ENCODE results near the gene MRPL34. TPM values are rescaled to one million over a fixed set of nuclear protein-coding genes. Genes with fewer than 3 reads are reported as not detected.
A peak's percentile ranks its signal among the peaks of the same experiment; 100 is the strongest.

MRPL34 gene
- total RNA-seq, 1 experiment from 2014 or later: 65.8 TPM

- Mint-ChIP-seq H3K36me3 (ENCODE audit: insufficient read depth, unreplicated experiment) (peaks cover 16% of the 10 kb centered on the region), H3K27ac (ENCODE audit: low read depth, unreplicated experiment) (peak overlapping the region; percentile 55), H3K4me3 (ENCODE audit: unreplicated experiment) (peak overlapping the region; percentile 78), H3K27me3 (ENCODE audit: insufficient read depth, unreplicated experiment) (no peaks in the 10 kb centered on the region), H3K4me1 (ENCODE audit: insufficient read depth, unreplicated experiment) (peaks cover 26% of the 10 kb centered on the region), H3K9me3 (ENCODE audit: unreplicated experiment) (no peaks in the 10 kb centered on the region)
- DNase-seq (ENCODE audit: unreplicated experiment): no peak
- CTCF ChIA-PET: interaction anchor here (0.6 to 2.0 kb wide), 10 partner anchors 8 to 966 kb away, joined by 3 to 13 read pairs (median 4); no protein-coding TSS in a partner anchor
- intact Hi-C loops (cut with micrococcal nuclease): loop anchor here (1.0 kb wide), 2 partner anchors 9 to 29 kb away; partner anchors contain the start of gene ANO8
- TF ChIP-seq CTCF (IDR thresholded peaks at IDR 0.05; ENCODE audit: unreplicated experiment): no peak
- POLR2A ChIA-PET: interaction anchor here (0.6 to 10.5 kb wide), 15 partner anchors 8 to 888 kb away, joined by 3 to 152 read pairs (median 4); partner anchors contain the start of genes ANO8, GTPBP3, MPV17L2 and MVB12A
- BruUV-seq (replicated peaks): no TSS peak
Observed at GRCh38 chr19:17305216-17305516, 506 bp upstream of the MRPL34 start.

- ChIA-PET POLR2A (interaction anchor here (0.6 to 10.5 kb wide), 16 partner anchors 9 to 995 kb away, joined by 3 to 152 read pairs (median 4); partner anchors contain the start of genes ANO8, GTPBP3, HAUS8 and MVB12A), CTCF (interaction anchor here (0.6 to 2.2 kb wide), 10 partner anchors 10 to 368 kb away, joined by 3 to 9 read pairs (median 4); no protein-coding TSS in a partner anchor)
- Mint-ChIP-seq H3K27me3 (ENCODE audit: insufficient read depth, unreplicated experiment) (no peaks in the 10 kb centered on the region), H3K4me1 (ENCODE audit: insufficient read depth, unreplicated experiment) (peaks cover 35% of the 10 kb centered on the region), H3K4me3 (ENCODE audit: unreplicated experiment) (peak overlapping the region; percentile 78), H3K27ac (ENCODE audit: low read depth, unreplicated experiment) (peak overlapping the region; percentile 39), H3K36me3 (ENCODE audit: insufficient read depth, unreplicated experiment) (peaks cover 19% of the 10 kb centered on the region), H3K9me3 (ENCODE audit: unreplicated experiment) (no peaks in the 10 kb centered on the region)
- intact Hi-C loops (cut with micrococcal nuclease): no loop called here
- TSS peak; percentile 13 for BruUV-seq (replicated peaks)
- TF ChIP-seq CTCF (IDR thresholded peaks at IDR 0.05; ENCODE audit: unreplicated experiment): no peak
- no peak for DNase-seq (ENCODE audit: unreplicated experiment)
Observed at GRCh38 chr19:17306285-17306714, 628 bp downstream of the MRPL34 start.

DNA sequence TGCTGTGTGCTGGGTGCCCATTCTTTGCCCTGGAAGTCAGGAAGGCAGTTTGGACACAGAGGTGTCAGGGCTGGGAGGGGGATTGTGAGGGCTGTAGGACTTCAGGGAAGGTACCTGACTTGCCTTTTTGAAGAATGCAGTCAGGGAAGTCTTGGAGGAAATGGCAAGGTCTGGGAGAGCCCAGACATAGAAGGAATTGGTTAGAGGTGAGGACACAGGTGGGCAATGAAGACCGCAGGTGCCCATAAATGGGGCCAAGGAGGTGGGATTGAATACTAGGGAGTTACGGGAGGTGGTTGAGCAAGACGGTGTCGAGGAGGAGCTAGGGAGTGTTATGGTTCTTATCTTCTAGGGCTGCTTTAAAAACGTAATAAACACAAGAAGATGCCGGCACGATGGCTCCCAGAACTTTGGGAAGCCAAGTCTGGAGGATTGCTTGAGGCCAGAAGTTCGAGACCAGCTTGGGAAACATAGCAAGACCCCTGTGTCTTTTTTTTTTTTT, 2.3 kb downstream of the MRPL34 start:
- Mint-ChIP-seq H3K36me3 (ENCODE audit: insufficient read depth, unreplicated experiment) (peaks cover 19% of the 10 kb centered on the region), H3K27me3 (ENCODE audit: insufficient read depth, unreplicated experiment) (no peaks in the 10 kb centered on the region), H3K4me1 (ENCODE audit: insufficient read depth, unreplicated experiment) (peaks cover 45% of the 10 kb centered on the region), H3K9me3 (ENCODE audit: unreplicated experiment) (no peaks in the 10 kb centered on the region), H3K4me3 (ENCODE audit: unreplicated experiment) (peak overlapping the region; percentile 78), H3K27ac (ENCODE audit: low read depth, unreplicated experiment) (no peak overlapping the region)
- POLR2A ChIA-PET: interaction anchor here (1.7 to 10.5 kb wide), 3 partner anchors 9 to 26 kb away, joined by 5 to 152 read pairs (median 10); partner anchors contain the start of genes ANO8 and GTPBP3
- CTCF ChIA-PET: interaction anchor here (0.8 to 2.2 kb wide), 2 partner anchors 16 to 78 kb away, joined by 3 to 7 read pairs; no protein-coding TSS in a partner anchor
- BruUV-seq (replicated peaks): no TSS peak
- intact Hi-C loops (cut with micrococcal nuclease): no loop called here
- no peak for TF ChIP-seq CTCF (IDR thresholded peaks at IDR 0.05; ENCODE audit: unreplicated experiment)
- no peak for DNase-seq (ENCODE audit: unreplicated experiment)

- no peaks in the 10 kb centered on the region for H3K27me3 Mint-ChIP-seq (ENCODE audit: insufficient read depth, unreplicated experiment)
- peak; percentile 100 for DNase-seq (ENCODE audit: unreplicated experiment)
- H3K9me3 Mint-ChIP-seq (ENCODE audit: unreplicated experiment): no peaks in the 10 kb centered on the region
- TF ChIP-seq CTCF (IDR thresholded peaks at IDR 0.05; ENCODE audit: unreplicated experiment): no peak
- H3K36me3 Mint-ChIP-seq (ENCODE audit: insufficient read depth, unreplicated experiment): peaks cover 27% of the 10 kb centered on the region
- H3K4me3 Mint-ChIP-seq (ENCODE audit: unreplicated experiment): peak within 1 kb of the TSS; percentile 88
- TSS peak; percentile 55 for BruUV-seq (replicated peaks)
- H3K27ac Mint-ChIP-seq (ENCODE audit: low read depth, unreplicated experiment): peak within 1 kb of the TSS; percentile 73
- POLR2A ChIA-PET: interaction anchor here (0.6 to 10.5 kb wide), 23 partner anchors 8 to 634 kb away, joined by 3 to 152 read pairs (median 4); partner anchors contain the start of genes ANO8, BABAM1, GTPBP3 and USE1
- CTCF ChIA-PET: interaction anchor here (0.6 to 2.0 kb wide), 7 partner anchors 12 to 545 kb away, joined by 3 to 8 read pairs (median 3); no protein-coding TSS in a partner anchor
- intact Hi-C loops (cut with micrococcal nuclease): loop anchor here (1.0 kb wide), 1 partner anchor 8 kb away; no protein-coding TSS in a partner anchor
- H3K4me1 Mint-ChIP-seq (ENCODE audit: insufficient read depth, unreplicated experiment): peaks cover 38% of the 10 kb centered on the region
Observed at GRCh38 chr19:17309198-17309964, 3.7 kb downstream of the MRPL34 start, which contains the start of gene DDA1. Gene DDA1 (plus strand): TSS chr19:17309563. CDS start chr19:17309655, 92 bp downstream.
